ENCODE results near the gene CD244.

Gene CD244

GRCh38 chr1:160863061-160863773 is 530 bp upstream of the CD244 start:
- no peak for TF ChIP-seq CTCF (IDR thresholded peaks at IDR 0.05; ENCODE audit: poor library complexity, severe bottlenecking)
- Histone ChIP-seq H3K27me3 (ENCODE audit: insufficient read depth, poor library complexity, severe bottlenecking) (no peaks in the 10 kb centered on the region), H3K36me3 (ENCODE audit: low read depth) (no peaks in the 10 kb centered on the region), H3K9me3 (ENCODE audit: severe bottlenecking) (no peaks in the 10 kb centered on the region), H3K4me1 (ENCODE audit: insufficient read depth, poor library complexity, severe bottlenecking) (no peaks in the 10 kb centered on the region), H3K4me3 (ENCODE audit: severe bottlenecking) (no peak overlapping the region), H3K27ac (ENCODE audit: poor library complexity, severe bottlenecking) (no peak overlapping the region)
- DNase-seq (ENCODE audit: low spot score) (no peak), ATAC-seq (ENCODE audit: low read depth) (no peak)

GRCh38 chr1:160860840-160861505 is 1.7 kb downstream of the CD244 start:
- no peaks in the 10 kb centered on the region for H3K36me3 ChIP-seq (ENCODE audit: low read depth)
- no peak overlapping the region for H3K27ac ChIP-seq (ENCODE audit: poor library complexity, severe bottlenecking)
- H3K9me3 ChIP-seq (ENCODE audit: severe bottlenecking), result no peaks in the 10 kb centered on the region
- no peaks in the 10 kb centered on the region for H3K27me3 ChIP-seq (ENCODE audit: insufficient read depth, poor library complexity, severe bottlenecking)
- H3K4me3 ChIP-seq (ENCODE audit: severe bottlenecking), result no peak overlapping the region
- no peak for ATAC-seq (ENCODE audit: low read depth)
- no peak for TF ChIP-seq CTCF (IDR thresholded peaks at IDR 0.05; ENCODE audit: poor library complexity, severe bottlenecking)
- DNase-seq (ENCODE audit: low spot score), result no peak
- no peaks in the 10 kb centered on the region for H3K4me1 ChIP-seq (ENCODE audit: insufficient read depth, poor library complexity, severe bottlenecking)

GRCh38 chr1:160859166-160859565 is 3.5 kb downstream of the CD244 start:
- Histone ChIP-seq H3K4me1 (ENCODE audit: insufficient read depth, poor library complexity, severe bottlenecking) (no peaks in the 10 kb centered on the region), H3K27me3 (ENCODE audit: insufficient read depth, poor library complexity, severe bottlenecking) (no peaks in the 10 kb centered on the region), H3K4me3 (ENCODE audit: severe bottlenecking) (no peak overlapping the region), H3K9me3 (ENCODE audit: severe bottlenecking) (no peaks in the 10 kb centered on the region), H3K36me3 (ENCODE audit: low read depth) (no peaks in the 10 kb centered on the region), H3K27ac (ENCODE audit: poor library complexity, severe bottlenecking) (no peak overlapping the region)
- TF ChIP-seq CTCF (IDR thresholded peaks at IDR 0.05; ENCODE audit: poor library complexity, severe bottlenecking), result no peak
- ATAC-seq (ENCODE audit: low read depth) (no peak), DNase-seq (ENCODE audit: low spot score) (no peak)

GRCh38 chr1:160858507-160858906 is 4.2 kb downstream of the CD244 start:
- no peaks in the 10 kb centered on the region for H3K27me3 ChIP-seq (ENCODE audit: insufficient read depth, poor library complexity, severe bottlenecking)
- H3K27ac ChIP-seq (ENCODE audit: poor library complexity, severe bottlenecking), result no peak overlapping the region
- no peak overlapping the region for H3K4me3 ChIP-seq (ENCODE audit: severe bottlenecking)
- H3K36me3 ChIP-seq (ENCODE audit: low read depth), result no peaks in the 10 kb centered on the region
- ATAC-seq (ENCODE audit: low read depth) (no peak), DNase-seq (ENCODE audit: low spot score) (no peak)
- TF ChIP-seq CTCF (IDR thresholded peaks at IDR 0.05; ENCODE audit: poor library complexity, severe bottlenecking), result no peak
- H3K4me1 ChIP-seq (ENCODE audit: insufficient read depth, poor library complexity, severe bottlenecking), result no peaks in the 10 kb centered on the region
- H3K9me3 ChIP-seq (ENCODE audit: severe bottlenecking), result no peaks in the 10 kb centered on the region

GRCh38 chr1:160858097-160858496 is 4.6 kb downstream of the CD244 start:
- TF ChIP-seq CTCF (IDR thresholded peaks at IDR 0.05; ENCODE audit: poor library complexity, severe bottlenecking), result no peak
- Histone ChIP-seq H3K36me3 (ENCODE audit: low read depth) (no peaks in the 10 kb centered on the region), H3K27me3 (ENCODE audit: insufficient read depth, poor library complexity, severe bottlenecking) (no peaks in the 10 kb centered on the region), H3K4me1 (ENCODE audit: insufficient read depth, poor library complexity, severe bottlenecking) (no peaks in the 10 kb centered on the region), H3K27ac (ENCODE audit: poor library complexity, severe bottlenecking) (no peak overlapping the region), H3K4me3 (ENCODE audit: severe bottlenecking) (no peak overlapping the region), H3K9me3 (ENCODE audit: severe bottlenecking) (no peaks in the 10 kb centered on the region)
- no peak for DNase-seq (ENCODE audit: low spot score)
- no peak for ATAC-seq (ENCODE audit: low read depth)
